BLaER1 treated with 17β-estradiol and CSF1 and Interleukin-3, amounts not matched to agents 10 nM and 100 nM (cell line): ENCODE data around the gene SMIM10.
A peak's percentile ranks its signal among the peaks of the same experiment; 100 is the strongest.
"Not testable (repeated sequence)": the region's sequence is repeated elsewhere in the genome, so short reads cannot be mapped to it uniquely, and the experiment has no call there.

Source experiments
- H3K27ac ChIP-seq, 11 experiments: shearing (Covaris generic); formaldehyde crosslinking; 2 replicates each; pipeline ENCODE4 v1.8.1; 2022
- H3K27me3 ChIP-seq, 11 experiments: shearing (Covaris generic); formaldehyde crosslinking; 2 replicates each; pipeline ENCODE4 v1.8.1; 2022
- H3K36me3 ChIP-seq, 11 experiments: shearing (Covaris generic); formaldehyde crosslinking; 2 replicates each; pipeline ENCODE4 v1.8.1; 2022
- H3K4me1 ChIP-seq, 10 experiments: shearing (Covaris generic); formaldehyde crosslinking; 2 replicates each; pipeline ENCODE4 v1.8.1; 2022
- H3K4me2 ChIP-seq, 11 experiments: shearing (Covaris generic); formaldehyde crosslinking; 2 replicates each; pipeline ENCODE4 v1.8.1; 2022
- H3K4me3 ChIP-seq, 10 experiments: shearing (Covaris generic); formaldehyde crosslinking; 2 replicates each; pipeline ENCODE4 v1.8.1; 2022
- H3K9ac ChIP-seq, 11 experiments: shearing (Covaris generic); formaldehyde crosslinking; 2 replicates each; pipeline ENCODE4 v1.8.1; 2022
- H3K9me3 ChIP-seq, 11 experiments: shearing (Covaris generic); formaldehyde crosslinking; replicated peaks in 1 of 11; 2 replicates each; pipeline ENCODE4 v1.8.1; 2022
- H4K20me1 ChIP-seq, 11 experiments: shearing (Covaris generic); formaldehyde crosslinking; 2 replicates each; pipeline ENCODE4 v1.8.1; 2022
- Cebpa-rat ChIP-seq, 11 experiments: shearing (Covaris generic); IDR thresholded peaks; 2 replicates each; pipeline ENCODE4 v1.8.1; 2022

Gene SMIM10

GRCh38 chrX:134990801-134991481 lies at the start of gene SMIM10:
Gene SMIM10 (plus strand): TSS chrX:134990991. CDS start chrX:134991096, 105 bp downstream.
- peak within 1 kb of the TSS in 5 of 11 experiments; percentile 8 to 58 (median 49); a peak in 5 of 22 replicates for H3K9ac ChIP-seq

GRCh38 chrX:134946364-134946763 lies 44.4 kb upstream of the SMIM10 start:
- H3K4me3 ChIP-seq, H3K36me3 ChIP-seq, H3K9ac ChIP-seq, H3K4me2 ChIP-seq, H3K27ac ChIP-seq, H3K4me1 ChIP-seq, H4K20me1 ChIP-seq: not testable (repeated sequence)
- peaks cover 0 to 16% (median 0%) of the 10 kb centered on the region in 11 experiments; a peak in 2 of 22 replicates for H3K9me3 ChIP-seq
- H3K27me3 ChIP-seq = peaks cover 24 to 89% (median 75%) of the 10 kb centered on the region in 11 experiments; a peak in 21 of 22 replicates

More at GRCh38 chrX:134990801-134991481, at the start of gene SMIM10:
- Histone ChIP-seq H3K36me3 (no peaks in the 10 kb centered on the region), H3K4me3 (peak within 1 kb of the TSS; percentile 29 to 65 (median 52); a peak in 19 of 20 replicates), H4K20me1 (peaks cover 0 to 6% (median 0%) of the 10 kb centered on the region in 11 experiments; a peak in 2 of 22 replicates), H3K4me1 (peaks cover 4 to 12% (median 9%) of the 10 kb centered on the region in 10 experiments; a peak in 17 of 20 replicates), H3K9me3 (0 out of 22 replicates have a peak, but pooled peaks cover 0 to under 1% (median 0%) of the 10 kb centered on the region in 11 experiments), H3K27ac (0 out of 22 replicates have a peak within 1 kb of the TSS, but pooled peaks of 1 of the 11 experiments have one; percentile 14), H3K4me2 (peak within 1 kb of the TSS; percentile 71 to 91 (median 79)), H3K27me3 (peaks cover 55 to 78% (median 69%) of the 10 kb centered on the region in 11 experiments)
- no peak for TF ChIP-seq Cebpa-rat (IDR thresholded peaks at IDR 0.05)

- no peak overlapping the region for H3K4me2 ChIP-seq
- H3K9me3 ChIP-seq = peaks cover 0 to 16% (median 0%) of the 10 kb centered on the region in 11 experiments; a peak in 2 of 22 replicates
- no peak for TF ChIP-seq Cebpa-rat (IDR thresholded peaks at IDR 0.05)
- no peak overlapping the region for H3K4me3 ChIP-seq
- no peaks in the 10 kb centered on the region for H3K4me1 ChIP-seq
- no peak overlapping the region for H3K9ac ChIP-seq
- H3K27me3 ChIP-seq = peaks cover 25 to 90% (median 67%) of the 10 kb centered on the region in 11 experiments
- H3K27ac ChIP-seq = no peak overlapping the region
- H4K20me1 ChIP-seq = peaks cover 0 to 5% (median 0%) of the 10 kb centered on the region in 11 experiments; a peak in 1 of 22 replicates
- H3K36me3 ChIP-seq = no peaks in the 10 kb centered on the region
Observed at GRCh38 chrX:134948333-134949241, 42.2 kb upstream of the SMIM10 start.

GRCh38 chrX:134949271-134949670 lies 41.5 kb upstream of the SMIM10 start:
- Histone ChIP-seq H3K4me3 (no peak overlapping the region), H3K27ac (no peak overlapping the region), H3K4me2 (no peak overlapping the region), H3K27me3 (peaks cover 25 to 90% (median 67%) of the 10 kb centered on the region in 11 experiments), H4K20me1 (peaks cover 0 to 9% (median 0%) of the 10 kb centered on the region in 11 experiments; a peak in 2 of 22 replicates), H3K4me1 (no peaks in the 10 kb centered on the region), H3K9ac (no peak overlapping the region), H3K9me3 (peaks cover 0 to 16% (median 0%) of the 10 kb centered on the region in 11 experiments; a peak in 2 of 22 replicates), H3K36me3 (no peaks in the 10 kb centered on the region)
- no peak for TF ChIP-seq Cebpa-rat (IDR thresholded peaks at IDR 0.05)

- no peaks in the 10 kb centered on the region for H3K36me3 ChIP-seq
- H3K4me1 ChIP-seq = peaks cover 0 to 5% (median 0%) of the 10 kb centered on the region in 10 experiments; a peak in 3 of 20 replicates
- peaks cover 0 to 23% (median 0%) of the 10 kb centered on the region in 11 experiments; a peak in 3 of 22 replicates for H4K20me1 ChIP-seq
- no peak overlapping the region for H3K27ac ChIP-seq
- H3K4me3 ChIP-seq = no peak overlapping the region
- H3K9me3 ChIP-seq = peaks cover 0 to 8% (median 0%) of the 10 kb centered on the region in 11 experiments; a peak in 4 of 22 replicates
- no peak overlapping the region for H3K4me2 ChIP-seq
- H3K9ac ChIP-seq = no peak overlapping the region
- peaks cover 53 to 86% (median 83%) of the 10 kb centered on the region in 11 experiments for H3K27me3 ChIP-seq
- TF ChIP-seq Cebpa-rat (IDR thresholded peaks at IDR 0.05) = no peak
Observed at GRCh38 chrX:134957836-134958235, 33.0 kb upstream of the SMIM10 start.

GRCh38 chrX:134960366-134960765 lies 30.4 kb upstream of the SMIM10 start:
- peaks cover 0 to 14% (median 5%) of the 10 kb centered on the region in 10 experiments; a peak in 4 of 20 replicates for H3K4me1 ChIP-seq
- peaks cover 53 to 86% (median 83%) of the 10 kb centered on the region in 11 experiments for H3K27me3 ChIP-seq
- peaks cover 0 to 21% (median 0%) of the 10 kb centered on the region in 11 experiments; a peak in 4 of 22 replicates for H4K20me1 ChIP-seq
- not testable (repeated sequence) for H3K4me3 ChIP-seq, H3K27ac ChIP-seq, H3K36me3 ChIP-seq, H3K9me3 ChIP-seq, H3K9ac ChIP-seq, H3K4me2 ChIP-seq

- Histone ChIP-seq H3K27me3 (peaks cover 41 to 85% (median 69%) of the 10 kb centered on the region in 11 experiments), H3K9me3 (peaks cover 0 to 6% (median 0%) of the 10 kb centered on the region in 11 experiments; a peak in 2 of 22 replicates), H3K36me3 (no peaks in the 10 kb centered on the region), H4K20me1 (peaks cover 0 to 23% (median 0%) of the 10 kb centered on the region in 11 experiments; a peak in 4 of 22 replicates), H3K27ac (no peak overlapping the region), H3K4me2 (peak overlapping the region in 2 of 11 experiments; percentile 0 to 23; a peak in 1 of 22 replicates), H3K4me3 (no peak overlapping the region), H3K4me1 (peaks cover 0 to 14% (median 5%) of the 10 kb centered on the region in 10 experiments; a peak in 4 of 20 replicates), H3K9ac (no peak overlapping the region)
- no peak for TF ChIP-seq Cebpa-rat (IDR thresholded peaks at IDR 0.05)
Observed at GRCh38 chrX:134963041-134963440, 27.8 kb upstream of the SMIM10 start.

GRCh38 chrX:134969726-134970125 lies 21.1 kb upstream of the SMIM10 start:
- Histone ChIP-seq H3K9me3 (peaks cover 5 to 26% (median 7%) of the 10 kb centered on the region in 11 experiments; a peak in 16 of 22 replicates), H4K20me1 (peaks cover 0 to 15% (median 0%) of the 10 kb centered on the region in 11 experiments; a peak in 2 of 22 replicates), H3K4me2 (no peak overlapping the region), H3K4me3 (no peak overlapping the region), H3K27me3 (peaks cover 37 to 93% (median 81%) of the 10 kb centered on the region in 11 experiments), H3K27ac (no peak overlapping the region), H3K4me1 (0 out of 20 replicates have a peak, but pooled peaks cover 0 to 1% (median 0%) of the 10 kb centered on the region in 10 experiments), H3K9ac (no peak overlapping the region), H3K36me3 (no peaks in the 10 kb centered on the region)
- TF ChIP-seq Cebpa-rat (IDR thresholded peaks at IDR 0.05) = no peak
